HG03565 (cell line): ENCODE measurements around the gene FAM47B.

Experiments used
- ATAC-seq: cut with Tn5 transposase; IDR thresholded peaks from one replicate; pipeline ENCODE4 v1.9.1; 2021; ENCODE audit warnings: mild to moderate bottlenecking, moderate library complexity; ENCODE audit not compliant: unreplicated experiment

FAM47B gene

GRCh38 chrX:34942496-34942895 lies at the start of gene FAM47B:
FAM47B (plus strand) TSS chrX:34942796; CDS start chrX:34942832, 36 bp downstream.
- no peak for ATAC-seq

- no peak for ATAC-seq
These were observed 48.9 kb upstream of the FAM47B start for GRCh38 chrX:34893741-34894140.

GRCh38 chrX:34900691-34901090 lies 41.9 kb upstream of the FAM47B start:
- no peak for ATAC-seq

- no peak for ATAC-seq
These were observed 40.8 kb upstream of the FAM47B start for GRCh38 chrX:34901761-34902160.

- no peak for ATAC-seq
These were observed 39.3 kb upstream of the FAM47B start for GRCh38 chrX:34903316-34903715.

GRCh38 chrX:34909151-34909550 lies 33.4 kb upstream of the FAM47B start:
- ATAC-seq: no peak

- no peak for ATAC-seq
These were observed 27.0 kb upstream of the FAM47B start for GRCh38 chrX:34915463-34916225.

GRCh38 chrX:34917146-34917545 lies 25.4 kb upstream of the FAM47B start:
- no peak for ATAC-seq

- no peak for ATAC-seq
These were observed 24.4 kb upstream of the FAM47B start for GRCh38 chrX:34918091-34918736.

- no peak for ATAC-seq
These were observed 23.7 kb upstream of the FAM47B start for GRCh38 chrX:34918856-34919255.

- ATAC-seq: no peak
These were observed 14.7 kb upstream of the FAM47B start for GRCh38 chrX:34927866-34928265.

GRCh38 chrX:34943235-34943634 lies 639 bp downstream of the FAM47B start:
- no peak for ATAC-seq

GRCh38 chrX:34956916-34957315 lies 14.3 kb downstream of the FAM47B start:
- ATAC-seq: no peak

GRCh38 chrX:34961662-34962061 lies 19.1 kb downstream of the FAM47B start:
- no peak for ATAC-seq

- no peak for ATAC-seq
These were observed 29.6 kb downstream of the FAM47B start for GRCh38 chrX:34972206-34972605.

- no peak for ATAC-seq
These were observed 35.6 kb downstream of the FAM47B start for GRCh38 chrX:34978171-34978570.

GRCh38 chrX:34987646-34988045 lies 45.0 kb downstream of the FAM47B start:
- ATAC-seq: no peak
